SK-N-SH (cell line): Measurements from ENCODE around the gene OR4M1. TPM values are rescaled to one million over a fixed set of nuclear protein-coding genes. Genes with fewer than 3 reads are reported as not detected.
"Not testable (repeated sequence)": the region's sequence is repeated elsewhere in the genome, so short reads cannot be mapped to it uniquely, and the experiment has no call there.

Experiments
- CTCF ChIA-PET: fragments of 300-600, 350-600 bp; formaldehyde crosslinking; extraction: SDS; loops from one replicate; lab custom pipeline; 2021; lab: Yijun Ruan, JAX
- POLR2A ChIA-PET: fragments of 350-600 bp; sonication (Branson Sonifier 250); formaldehyde crosslinking; extraction: SDS; loops from one replicate; lab custom pipeline; 2020; ENCODE audit warnings: antibody characterized with exemption, inconsistent platforms; lab: Yijun Ruan, JAX
- DNase-seq: peaks from one replicate; pipeline ENCODE4 v3.0.0; 2012
- H2AFZ ChIP-seq: fragments of 200-600 bp; sonication (generic); 2 replicates; pipeline ENCODE4 v1.8.1; 2016; ENCODE audit warnings: antibody characterized with exemption, mild to moderate bottlenecking, low read depth
- H3F3A ChIP-seq: fragments of 200-600 bp; sonication (generic); replicated peaks from 2 replicates; pipeline ENCODE3; 2016; ENCODE audit warnings: antibody characterized with exemption, mild to moderate bottlenecking; ENCODE audit not compliant: insufficient read depth
- H3K27ac ChIP-seq, 2 experiments: fragments of 200-500 bp in 1 of 2; fragments of 200-600 bp in 1 of 2; sonication (Bioruptor generic) in 1 of 2; sonication (generic), shearing (Covaris generic) in 1 of 2; 2 replicates each; pipeline versions ENCODE4 v1.5.1 to v1.6.1; 2014 to 2016; ENCODE audit warnings: low read depth in 2 of 2, inconsistent platforms in 1 of 2, low read length in 1 of 2, mild to moderate bottlenecking in 1 of 2, mixed read lengths in 1 of 2
- H3K27me3 ChIP-seq: fragments of 200-600 bp; sonication (generic), shearing (Covaris generic); 2 replicates; pipeline ENCODE4 v1.6.1; 2016; ENCODE audit warnings: mixed run types; ENCODE audit not compliant: insufficient read depth
- H3K36me3 ChIP-seq, 2 experiments: fragments of 200-500 bp in 1 of 2; fragments of 200-600 bp in 1 of 2; sonication (Bioruptor generic) in 1 of 2; sonication (generic) in 1 of 2; replicated peaks in 1 of 2; 2 replicates each; pipeline versions ENCODE3 to v1.5.1; 2014 to 2016; ENCODE audit warnings: low read length in 1 of 2, mild to moderate bottlenecking in 1 of 2; ENCODE audit not compliant: insufficient read depth in 2 of 2, control insufficient read depth in 1 of 2
- H3K4me1 ChIP-seq, 2 experiments: fragments of 200-500 bp in 1 of 2; fragments of 200-600 bp in 1 of 2; sonication (Bioruptor generic) in 1 of 2; sonication (generic), shearing (Covaris generic) in 1 of 2; 2 replicates each; pipeline versions ENCODE4 v1.5.1 to v1.6.1; 2014 to 2016; ENCODE audit warnings: low read depth in 1 of 2, low read length in 1 of 2, mixed run types in 1 of 2; ENCODE audit not compliant: insufficient read depth in 2 of 2, control insufficient read depth in 1 of 2
- H3K4me2 ChIP-seq: fragments of 200-600 bp; sonication (generic), shearing (Covaris generic); 2 replicates; pipeline ENCODE4 v1.6.1; 2017; ENCODE audit warnings: mixed run types
- H3K4me3 ChIP-seq, 2 experiments: fragments of 200-500 bp in 1 of 2; fragments of 200-600 bp in 1 of 2; sonication (Bioruptor generic) in 1 of 2; sonication (generic), shearing (Covaris generic) in 1 of 2; 2 replicates each; pipeline versions ENCODE4 v1.5.1 to v1.8.1; 2014 to 2016; ENCODE audit warnings: low read depth in 2 of 2, inconsistent platforms in 1 of 2, low read length in 1 of 2, mild to moderate bottlenecking in 1 of 2, mixed read lengths in 1 of 2, moderate library complexity in 1 of 2
- H3K79me2 ChIP-seq: fragments of 200-600 bp; sonication (generic); 2 replicates; pipeline ENCODE4 v1.8.1; 2017; ENCODE audit warnings: mild to moderate bottlenecking; ENCODE audit not compliant: insufficient read depth
- H3K9ac ChIP-seq: fragments of 200-600 bp; sonication (generic); 2 replicates; pipeline ENCODE4 v1.6.1; 2017; ENCODE audit warnings: mixed run types
- H3K9me2 ChIP-seq: fragments of 200-600 bp; sonication (generic); 2 replicates; pipeline ENCODE4 v1.6.1; 2017; ENCODE audit warnings: mixed run types
- H3K9me3 ChIP-seq: fragments of 200-600 bp; sonication (generic); 2 replicates; pipeline ENCODE4 v1.6.1; 2017; ENCODE audit warnings: mixed run types, mild to moderate bottlenecking, moderate library complexity
- H4K20me1 ChIP-seq: fragments of 200-600 bp; sonication (generic); 2 replicates; pipeline ENCODE4 v1.6.1; 2017; ENCODE audit warnings: mild to moderate bottlenecking, mixed run types; ENCODE audit not compliant: insufficient read depth
- ELF1 ChIP-seq: IDR thresholded peaks from 2 replicates; pipeline ENCODE4 v1.4.0; 2012
- FOSL2 ChIP-seq: IDR thresholded peaks from 2 replicates; pipeline ENCODE4 v1.4.0; 2012; ENCODE audit warnings: low read depth, mild to moderate bottlenecking, moderate library complexity, borderline replicate concordance
- GATA2 ChIP-seq: sonication (generic); formaldehyde crosslinking; IDR thresholded peaks from 2 replicates; pipeline ENCODE4 v1.5.0; 2020; ENCODE audit warnings: mild to moderate bottlenecking, missing genetic modification reagents
- MEF2A ChIP-seq: IDR thresholded peaks from 2 replicates; pipeline ENCODE4 v1.4.0; 2012; ENCODE audit warnings: low read depth, borderline replicate concordance
- MXI1 ChIP-seq: IDR thresholded peaks from 2 replicates; pipeline ENCODE4 v1.6.1; 2012; ENCODE audit warnings: mild to moderate bottlenecking, low read depth, low read length, improper control_type of control experiment
- NFIC ChIP-seq: IDR thresholded peaks from 2 replicates; pipeline ENCODE4 v1.4.0; 2012; ENCODE audit warnings: borderline replicate concordance
- TAF1 ChIP-seq: IDR thresholded peaks from 2 replicates; pipeline ENCODE4 v1.6.1; 2012; ENCODE audit warnings: low read depth, mild to moderate bottlenecking, low read length, moderate library complexity, borderline replicate concordance
- TEAD4 ChIP-seq: IDR thresholded peaks from 2 replicates; pipeline ENCODE4 v1.4.0; 2012; ENCODE audit warnings: mild to moderate bottlenecking, borderline replicate concordance; ENCODE audit not compliant: insufficient read depth
- USF1 ChIP-seq: IDR thresholded peaks from 2 replicates; pipeline ENCODE4 v1.4.0; 2012; ENCODE audit warnings: low read depth, borderline replicate concordance
- WGBS: methylation state at CpG from one replicate; pipeline ENCODE4 v1.1.6; 2017; ENCODE audit warnings: low lambda C conversion rate; 5-methylcytosine and 5-hydroxymethylcytosine counted together
- polyA plus RNA-seq, 3 experiments: library from polyadenylated mRNA; depleted of rRNA; stranded (reverse); fragments of >200 nt; gene quantifications; 2 replicates each; pipeline ENCODE4 v1.2.3, GENCODE V29; 2012
- TF ChIP-seq, protein P1 (sequence below): IDR thresholded peaks from 2 replicates; pipeline ENCODE4 v1.4.0; 2012; ENCODE audit warnings: low read depth
- TF ChIP-seq, protein P2 (sequence below): fragments of 150-350 bp; IDR thresholded peaks from 2 replicates; pipeline ENCODE4 v1.6.1; 2017; ENCODE audit warnings: antibody characterized with exemption, low read length, low read depth, borderline replicate concordance
- TF ChIP-seq, protein P3 (sequence below): fragments of 150-350 bp; IDR thresholded peaks from 2 replicates; pipeline ENCODE4 v1.6.1; 2016; ENCODE audit warnings: mild to moderate bottlenecking, low read depth, low read length
- TF ChIP-seq, protein P4 (sequence below): IDR thresholded peaks from 2 replicates; pipeline ENCODE4 v1.4.0; 2012; ENCODE audit warnings: low read depth, borderline replicate concordance
- TF ChIP-seq, protein P5 (sequence below): IDR thresholded peaks from 2 replicates; pipeline ENCODE4; 2012

The OR4M1 gene
- polyA plus RNA-seq, 1 of the 3 experiments (the other 2 are of a cell fraction) = not detected

- TF ChIP-seq, protein P1, sequence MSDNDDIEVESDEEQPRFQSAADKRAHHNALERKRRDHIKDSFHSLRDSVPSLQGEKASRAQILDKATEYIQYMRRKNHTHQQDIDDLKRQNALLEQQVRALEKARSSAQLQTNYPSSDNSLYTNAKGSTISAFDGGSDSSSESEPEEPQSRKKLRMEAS = no peak
- TF ChIP-seq MEF2A (no peak), NFIC (no peak), MXI1 (no peak), USF1 (no peak), ELF1 (no peak), GATA2 (CRISPR knock-in tag) (no peak)
- TF ChIP-seq, protein P2, sequence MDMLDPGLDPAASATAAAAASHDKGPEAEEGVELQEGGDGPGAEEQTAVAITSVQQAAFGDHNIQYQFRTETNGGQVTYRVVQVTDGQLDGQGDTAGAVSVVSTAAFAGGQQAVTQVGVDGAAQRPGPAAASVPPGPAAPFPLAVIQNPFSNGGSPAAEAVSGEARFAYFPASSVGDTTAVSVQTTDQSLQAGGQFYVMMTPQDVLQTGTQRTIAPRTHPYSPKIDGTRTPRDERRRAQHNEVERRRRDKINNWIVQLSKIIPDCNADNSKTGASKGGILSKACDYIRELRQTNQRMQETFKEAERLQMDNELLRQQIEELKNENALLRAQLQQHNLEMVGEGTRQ = no peak
- TF ChIP-seq, protein P3, sequence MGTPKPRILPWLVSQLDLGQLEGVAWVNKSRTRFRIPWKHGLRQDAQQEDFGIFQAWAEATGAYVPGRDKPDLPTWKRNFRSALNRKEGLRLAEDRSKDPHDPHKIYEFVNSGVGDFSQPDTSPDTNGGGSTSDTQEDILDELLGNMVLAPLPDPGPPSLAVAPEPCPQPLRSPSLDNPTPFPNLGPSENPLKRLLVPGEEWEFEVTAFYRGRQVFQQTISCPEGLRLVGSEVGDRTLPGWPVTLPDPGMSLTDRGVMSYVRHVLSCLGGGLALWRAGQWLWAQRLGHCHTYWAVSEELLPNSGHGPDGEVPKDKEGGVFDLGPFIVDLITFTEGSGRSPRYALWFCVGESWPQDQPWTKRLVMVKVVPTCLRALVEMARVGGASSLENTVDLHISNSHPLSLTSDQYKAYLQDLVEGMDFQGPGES = no peak
Observed at GRCh38 chr14:19771895-19772430, 1.3 kb upstream of the OR4M1 start (continued).

DNA sequence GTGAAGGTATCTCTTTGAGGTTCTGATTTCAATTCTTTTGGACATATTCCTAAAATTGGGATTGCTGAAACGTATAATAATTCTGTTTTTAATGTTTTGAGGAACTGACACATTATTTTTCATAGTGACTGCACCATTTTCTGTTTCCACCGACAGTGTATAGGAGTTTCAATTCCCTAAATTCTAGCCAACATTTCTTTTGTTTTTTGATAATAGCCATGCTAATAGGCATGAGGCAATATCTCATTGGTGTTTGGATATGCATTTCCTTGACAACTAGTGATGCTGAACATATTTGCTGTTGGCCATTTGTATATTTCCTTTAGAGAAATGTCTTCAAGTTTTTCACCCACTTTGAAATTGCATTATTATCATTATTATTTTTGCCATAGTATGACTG is 850 bp upstream of the OR4M1 start:
- WGBS = 4% methylated on average over 2 of the region's 2 CpGs
- CTCF ChIA-PET = interaction anchor here (0.6 kb wide), 1 partner anchor 105 kb away, joined by 3 read pairs; no protein-coding TSS in a partner anchor
- not testable (repeated sequence) for H3K27ac ChIP-seq

GRCh38 chr14:19775587-19775986 is 2.3 kb downstream of the OR4M1 start:
- no peak overlapping the region for H2AFZ ChIP-seq
- no peak for DNase-seq
- no peak overlapping the region for H3K4me2 ChIP-seq
- no peaks in the 10 kb centered on the region for H4K20me1 ChIP-seq
- WGBS = 2% methylated on average over 1 of the region's 1 CpG
- CTCF ChIA-PET = no interaction called here
- H3K9ac ChIP-seq = no peak overlapping the region
- no peaks in the 10 kb centered on the region for H3K79me2 ChIP-seq
- no peaks in the 10 kb centered on the region for H3K4me1 ChIP-seq
- H3K4me3 ChIP-seq = no peak overlapping the region
- POLR2A ChIA-PET = no interaction called here
- no peaks in the 10 kb centered on the region for H3F3A ChIP-seq
- peaks cover 2% of the 10 kb centered on the region; the same call in 1 of the 2 replicates for H3K27me3 ChIP-seq
- no peak overlapping the region for H3K27ac ChIP-seq
- H3K9me2 ChIP-seq = no peaks in the 10 kb centered on the region
- no peaks in the 10 kb centered on the region for H3K9me3 ChIP-seq
- no peaks in the 10 kb centered on the region for H3K36me3 ChIP-seq
- TF ChIP-seq, protein P2 = no peak
- TF ChIP-seq, protein P4, sequence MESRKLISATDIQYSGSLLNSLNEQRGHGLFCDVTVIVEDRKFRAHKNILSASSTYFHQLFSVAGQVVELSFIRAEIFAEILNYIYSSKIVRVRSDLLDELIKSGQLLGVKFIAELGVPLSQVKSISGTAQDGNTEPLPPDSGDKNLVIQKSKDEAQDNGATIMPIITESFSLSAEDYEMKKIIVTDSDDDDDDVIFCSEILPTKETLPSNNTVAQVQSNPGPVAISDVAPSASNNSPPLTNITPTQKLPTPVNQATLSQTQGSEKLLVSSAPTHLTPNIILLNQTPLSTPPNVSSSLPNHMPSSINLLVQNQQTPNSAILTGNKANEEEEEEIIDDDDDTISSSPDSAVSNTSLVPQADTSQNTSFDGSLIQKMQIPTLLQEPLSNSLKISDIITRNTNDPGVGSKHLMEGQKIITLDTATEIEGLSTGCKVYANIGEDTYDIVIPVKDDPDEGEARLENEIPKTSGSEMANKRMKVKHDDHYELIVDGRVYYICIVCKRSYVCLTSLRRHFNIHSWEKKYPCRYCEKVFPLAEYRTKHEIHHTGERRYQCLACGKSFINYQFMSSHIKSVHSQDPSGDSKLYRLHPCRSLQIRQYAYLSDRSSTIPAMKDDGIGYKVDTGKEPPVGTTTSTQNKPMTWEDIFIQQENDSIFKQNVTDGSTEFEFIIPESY = no peak
- TF ChIP-seq FOSL2 (no peak), TAF1 (no peak), GATA2 (CRISPR knock-in tag) (no peak), USF1 (no peak), TEAD4 (no peak), MXI1 (no peak)
- TF ChIP-seq, protein P5, sequence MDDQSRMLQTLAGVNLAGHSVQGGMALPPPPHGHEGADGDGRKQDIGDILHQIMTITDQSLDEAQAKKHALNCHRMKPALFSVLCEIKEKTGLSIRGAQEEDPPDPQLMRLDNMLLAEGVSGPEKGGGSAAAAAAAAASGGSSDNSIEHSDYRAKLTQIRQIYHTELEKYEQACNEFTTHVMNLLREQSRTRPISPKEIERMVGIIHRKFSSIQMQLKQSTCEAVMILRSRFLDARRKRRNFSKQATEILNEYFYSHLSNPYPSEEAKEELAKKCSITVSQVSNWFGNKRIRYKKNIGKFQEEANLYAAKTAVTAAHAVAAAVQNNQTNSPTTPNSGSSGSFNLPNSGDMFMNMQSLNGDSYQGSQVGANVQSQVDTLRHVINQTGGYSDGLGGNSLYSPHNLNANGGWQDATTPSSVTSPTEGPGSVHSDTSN = no peak

More for the DNA sequence above, 850 bp upstream of the OR4M1 start:
- H3K9me3 ChIP-seq, POLR2A ChIA-PET, H3F3A ChIP-seq, H3K9ac ChIP-seq, H3K9me2 ChIP-seq, H3K4me2 ChIP-seq, H3K79me2 ChIP-seq, DNase-seq, H3K36me3 ChIP-seq, H3K4me3 ChIP-seq, H3K4me1 ChIP-seq, H2AFZ ChIP-seq, H4K20me1 ChIP-seq, H3K27me3 ChIP-seq: not testable (repeated sequence)
